Testis (tissue), 2 donors: Measurements from ENCODE around the gene RAPGEF5.

Experiments used
- CTCF ChIP-seq, 3 experiments: fragments of 450-650 bp in 2 of 3; fragments of 200-600 bp in 1 of 3; sonication (generic) in 1 of 3; IDR thresholded peaks; one replicate each; pipeline ENCODE4 v1.5.1; 2016 to 2019; ENCODE audit warnings: antibody characterized with exemption in 3 of 3, mild to moderate bottlenecking in 2 of 3, moderate library complexity in 1 of 3
- POLR2A ChIP-seq: fragments of 450-650 bp; IDR thresholded peaks from one replicate; pipeline ENCODE4 v1.6.1; 2017; ENCODE audit warnings: antibody characterized with exemption, mild to moderate bottlenecking, moderate library complexity

GRCh38 chr7:22184549-22185199 is 172.3 kb downstream of the RAPGEF5 start:
- TF ChIP-seq CTCF (IDR thresholded peaks at IDR 0.05) = no peak
- no peak for TF ChIP-seq POLR2A
